NCI-H2196 (cell line): Measurements from ENCODE around the gene GOSR2.
"Not testable (repeated sequence)": the region's sequence is repeated elsewhere in the genome, so short reads cannot be mapped to it uniquely, and the experiment has no call there.

ENCODE experiments used
- DNase-seq: peaks from one replicate; lab custom pipeline; 2025; ENCODE audit not compliant: unreplicated experiment; lab: John Stamatoyannopoulos, UW

Gene GOSR2

GRCh38 chr17:46928467-46929261, 5.7 kb downstream of the GOSR2 start:
- no peak for DNase-seq

DNA sequence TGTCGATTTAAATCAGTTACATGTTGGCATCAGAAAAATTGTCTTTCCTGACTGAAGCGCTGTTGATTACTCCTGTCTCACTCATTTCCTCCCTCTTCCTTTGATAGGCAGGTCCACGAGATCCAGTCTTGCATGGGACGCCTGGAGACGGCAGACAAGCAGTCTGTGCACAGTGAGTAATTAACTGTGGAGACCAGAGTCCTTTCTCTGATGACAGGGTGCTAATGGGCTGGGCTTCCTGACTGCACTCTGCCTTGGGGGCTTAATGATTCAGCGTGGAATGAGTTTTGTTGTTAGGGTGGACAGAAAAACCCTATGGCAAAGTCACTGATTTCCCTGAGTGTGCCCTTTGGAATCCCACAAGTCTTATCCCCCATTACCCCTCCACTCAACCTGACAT, 6.5 kb downstream of the GOSR2 start:
- no peak for DNase-seq

DNA sequence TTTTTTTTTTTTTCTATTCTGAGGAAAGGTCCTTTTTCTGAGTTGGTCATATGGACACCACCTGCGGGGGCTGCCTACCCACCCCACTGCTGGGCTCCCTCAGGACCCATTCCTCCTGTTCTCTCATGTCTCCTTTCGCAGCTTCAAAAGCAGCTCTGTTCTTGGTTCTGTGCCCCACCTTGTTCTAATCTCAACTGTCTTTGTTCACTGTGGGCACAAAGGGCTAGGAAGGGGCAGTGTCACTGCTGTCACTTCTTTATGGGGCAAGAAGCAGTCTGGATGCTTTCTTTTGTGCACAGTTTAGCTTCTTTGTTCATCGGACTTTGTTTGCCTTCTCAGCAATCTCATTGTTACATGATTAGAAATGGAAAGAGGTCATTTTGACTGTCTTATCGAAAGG, 7.1 kb downstream of the GOSR2 start:
- no peak for DNase-seq

DNA sequence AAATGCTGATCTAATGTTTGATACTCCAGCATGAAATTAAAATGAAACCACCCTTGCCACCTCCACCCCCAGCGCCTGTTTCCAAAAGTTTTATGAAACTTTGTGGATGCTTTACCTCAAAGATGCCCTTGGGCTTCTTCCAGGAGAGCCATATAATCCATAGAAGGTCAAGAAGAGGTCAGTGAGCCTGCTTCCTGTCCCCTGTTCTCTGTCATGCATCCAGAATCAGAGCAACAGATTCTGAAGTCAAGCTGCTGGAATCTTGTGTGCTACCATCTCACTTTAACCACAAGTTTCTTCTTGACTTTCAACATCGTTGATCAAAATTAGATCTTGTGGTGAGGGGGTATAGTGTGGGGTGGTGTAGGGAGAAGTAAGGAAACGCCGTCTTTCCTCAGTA, 8.6 kb downstream of the GOSR2 start:
- DNase-seq: no peak

DNA sequence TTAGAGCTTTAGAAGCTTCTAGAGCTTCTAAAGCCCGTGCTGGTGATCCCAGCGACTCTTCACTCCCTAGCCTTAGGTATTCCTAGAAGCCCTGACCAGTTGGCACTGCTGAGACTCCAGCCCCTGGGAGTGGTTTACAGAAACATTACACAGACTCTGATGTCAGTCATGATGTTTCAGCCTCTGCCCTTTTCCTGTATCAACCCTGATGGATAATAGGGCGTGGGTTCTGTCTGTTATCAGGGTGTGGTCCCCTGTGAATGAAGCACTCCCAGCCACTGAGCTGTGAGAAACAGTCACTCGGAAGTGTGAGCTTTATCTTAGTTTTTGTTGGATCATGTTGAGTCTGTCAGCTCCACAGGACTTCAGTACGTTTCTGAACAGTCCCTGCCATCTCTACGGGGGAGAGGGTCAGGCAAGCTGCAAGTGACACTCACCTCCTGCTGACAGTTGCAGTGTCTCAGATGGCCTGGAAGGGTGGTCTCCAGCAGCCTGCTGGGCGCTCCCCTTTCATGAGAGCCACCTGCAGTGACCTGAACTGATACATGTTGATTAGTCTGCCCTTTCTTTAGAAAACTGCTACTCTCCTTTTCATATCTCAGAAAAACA, 12.8 kb downstream of the GOSR2 start:
- no peak for DNase-seq

- peak; percentile 87 for DNase-seq
Measured at GRCh38 chr17:46940692-46941404, 17.9 kb downstream of the GOSR2 start.

DNA sequence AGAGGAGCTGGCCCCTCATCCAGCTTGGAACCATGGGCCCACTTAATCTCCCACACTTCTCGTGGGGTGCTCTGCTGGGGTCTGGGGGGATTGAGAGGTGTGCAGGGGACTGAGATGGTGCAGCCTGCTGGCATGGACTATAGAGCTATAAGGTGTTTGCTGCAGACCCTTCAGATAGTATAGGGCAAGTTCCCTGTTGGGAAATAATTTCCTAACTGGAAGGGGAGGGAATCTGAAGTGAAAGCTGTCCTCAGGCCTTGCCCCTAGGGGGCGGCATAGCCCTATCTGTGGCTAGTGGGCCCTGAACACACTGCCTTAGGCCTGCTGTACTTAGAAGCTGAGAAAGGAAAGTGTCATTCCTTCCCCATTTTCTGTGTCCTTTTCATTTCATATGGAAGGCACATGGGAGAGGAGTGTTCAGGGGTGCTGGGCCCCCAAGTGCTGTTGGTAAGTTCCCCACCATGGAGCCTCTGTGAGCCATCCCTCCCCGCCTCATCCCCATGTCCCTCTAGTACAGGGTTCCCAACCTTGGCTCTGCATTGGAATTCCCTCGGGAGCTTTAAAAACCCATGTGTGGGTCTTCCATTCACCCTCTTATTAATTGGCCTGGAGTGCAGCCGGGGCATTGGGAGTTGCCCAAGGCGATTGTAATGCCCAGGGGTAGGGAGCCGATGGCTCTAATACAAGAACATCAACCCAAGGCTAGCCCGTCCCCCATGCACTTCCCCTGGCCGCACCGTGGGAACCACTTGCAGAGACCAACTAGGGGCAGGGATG, 19.7 kb downstream of the GOSR2 start:
- peak; percentile 78 for DNase-seq

GRCh38 chr17:46943218-46943500, 20.2 kb downstream of the GOSR2 start:
- no peak for DNase-seq

GRCh38 chr17:46943501-46944393, 20.8 kb downstream of the GOSR2 start:
- no peak for DNase-seq

GRCh38 chr17:46944931-46945330, 22.0 kb downstream of the GOSR2 start:
- no peak for DNase-seq

- no peak for DNase-seq
Measured at GRCh38 chr17:46947216-46947615, 24.3 kb downstream of the GOSR2 start.

- no peak for DNase-seq
Measured at GRCh38 chr17:46948544-46948943, 25.6 kb downstream of the GOSR2 start.

DNA sequence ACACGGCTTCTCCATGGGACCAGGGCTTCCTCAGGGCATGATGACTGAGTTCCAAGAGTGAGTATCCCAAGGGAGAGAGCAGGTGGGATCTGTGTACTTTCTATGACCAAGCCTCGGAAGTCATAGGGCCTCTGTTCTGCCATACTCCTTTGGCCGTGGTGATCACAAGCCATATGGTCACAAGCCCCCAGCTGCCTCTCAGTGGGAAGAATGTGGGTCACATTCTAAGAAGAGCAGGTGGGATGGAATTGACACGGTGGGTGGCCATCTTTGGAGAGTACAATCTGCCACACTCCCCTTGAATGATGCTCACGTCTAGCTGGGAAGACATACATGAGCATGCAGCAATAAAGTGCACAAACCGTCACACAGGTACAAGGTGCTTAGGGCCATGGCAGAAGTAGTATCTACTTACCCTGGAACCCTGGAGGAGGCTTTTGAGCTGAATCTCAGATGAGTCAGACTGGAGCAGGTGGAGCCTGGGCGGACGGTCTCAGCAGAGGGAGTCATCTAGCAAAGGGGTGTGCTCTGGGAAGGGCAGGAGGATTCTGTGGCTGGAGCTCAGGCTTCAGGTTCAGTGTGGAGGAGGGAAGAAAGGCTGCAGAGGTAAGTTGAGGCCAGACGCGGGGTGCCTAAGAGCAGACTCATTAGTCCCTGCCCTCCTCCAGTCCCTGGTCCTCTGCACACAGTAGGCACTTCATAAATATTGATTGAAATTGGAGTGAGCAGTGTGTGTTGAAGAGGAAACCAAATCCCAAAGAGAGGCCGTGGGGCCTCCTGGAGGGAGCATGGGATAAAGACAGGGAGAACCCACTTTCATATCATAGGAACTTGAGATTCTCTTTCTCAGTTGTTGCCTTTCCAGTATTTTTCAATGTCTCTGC, 26.6 kb downstream of the GOSR2 start:
- DNase-seq: no peak

DNA sequence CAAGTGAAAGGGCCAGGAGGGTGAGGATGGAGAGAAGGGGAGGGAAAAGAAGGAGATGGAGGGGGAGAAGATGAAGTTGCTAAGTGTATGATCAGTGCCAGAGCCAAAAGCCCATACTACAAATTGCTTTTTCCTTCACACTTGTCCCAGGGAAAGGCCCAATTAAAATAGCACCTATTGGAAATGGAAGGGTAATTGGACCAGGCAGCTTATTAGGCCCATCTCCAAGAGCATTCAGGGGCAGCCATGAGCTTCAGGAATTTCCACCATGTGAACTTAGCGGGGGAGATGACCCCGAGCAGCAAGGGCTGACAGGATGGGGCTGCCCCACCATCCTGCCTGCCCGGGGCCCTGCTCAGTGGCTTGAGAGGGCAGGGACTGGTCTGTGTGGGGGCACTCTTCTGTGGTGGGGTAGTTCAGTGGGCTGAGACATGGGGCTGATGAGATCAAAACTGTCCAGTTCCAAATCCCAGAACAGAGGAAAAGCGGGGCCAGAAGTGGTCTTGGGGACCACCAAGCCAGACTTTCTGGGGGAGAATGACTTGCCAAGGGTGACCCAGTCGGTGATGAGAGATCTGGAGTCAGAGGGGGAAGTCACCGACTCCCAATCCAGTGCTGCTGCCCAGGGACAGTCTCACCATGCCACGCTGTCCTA, 27.5 kb downstream of the GOSR2 start:
- DNase-seq: no peak

- no peak for DNase-seq
Measured at GRCh38 chr17:46950997-46951621, 28.1 kb downstream of the GOSR2 start.

GRCh38 chr17:46951706-46952105, 28.7 kb downstream of the GOSR2 start:
- no peak for DNase-seq

DNA sequence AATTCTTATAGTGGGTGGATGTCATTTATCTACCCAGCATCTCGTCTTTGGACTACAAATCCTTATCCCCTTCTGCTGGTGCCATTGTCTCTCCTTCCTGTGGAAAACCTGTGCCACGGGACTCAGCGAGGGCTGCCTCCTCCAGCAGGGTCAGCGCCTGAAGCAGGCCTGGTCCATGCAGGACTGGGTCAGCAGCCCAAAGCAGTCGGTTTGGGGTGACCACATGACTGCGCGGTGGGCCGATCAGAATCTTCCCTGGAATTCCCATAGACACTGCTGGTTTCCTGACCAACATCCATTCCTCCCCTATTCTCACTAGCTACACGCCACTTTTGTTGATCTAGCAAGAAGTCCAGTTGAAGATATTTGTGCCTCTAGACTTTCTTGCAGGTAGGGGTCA, 29.2 kb downstream of the GOSR2 start:
- no peak for DNase-seq

- not testable (repeated sequence) for DNase-seq
Measured at GRCh38 chr17:46953191-46953590, 30.2 kb downstream of the GOSR2 start.
